Measurements from ENCODE around the gene COX19.
"Not testable (repeated sequence)": the region's sequence is repeated elsewhere in the genome, so short reads cannot be mapped to it uniquely, and the experiment has no call there.

The COX19 gene

GRCh38 chr7:1009747-1010146, 34.4 kb upstream of the COX19 start:
- DNase-seq, result no peak

DNA sequence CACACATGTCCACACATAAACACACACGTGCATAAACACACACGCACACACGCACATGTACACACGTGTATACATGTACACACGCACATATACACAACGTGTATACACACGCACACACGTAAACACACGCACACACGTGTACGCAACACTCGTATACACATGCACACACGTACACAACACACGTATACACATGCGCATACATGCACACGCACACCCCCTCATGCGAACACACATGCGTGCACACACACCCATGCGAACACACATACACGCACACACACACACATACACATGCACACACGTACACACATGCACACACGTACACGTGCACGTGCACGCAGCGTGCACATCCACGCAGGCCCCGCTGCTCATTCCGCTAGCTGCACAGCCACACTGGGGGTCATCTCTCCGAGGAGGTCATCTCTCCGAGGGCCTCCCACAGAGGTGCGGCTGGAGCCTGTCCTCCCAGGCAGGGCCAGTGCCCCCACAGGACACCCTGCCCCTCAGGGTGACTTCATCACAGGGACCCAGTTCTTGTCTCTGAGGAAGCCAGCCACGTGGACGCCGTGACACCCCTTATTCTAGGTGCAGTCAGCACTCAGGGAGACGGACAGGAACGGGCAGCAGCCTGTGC, 33.5 kb upstream of the COX19 start:
- no peak for DNase-seq

DNA sequence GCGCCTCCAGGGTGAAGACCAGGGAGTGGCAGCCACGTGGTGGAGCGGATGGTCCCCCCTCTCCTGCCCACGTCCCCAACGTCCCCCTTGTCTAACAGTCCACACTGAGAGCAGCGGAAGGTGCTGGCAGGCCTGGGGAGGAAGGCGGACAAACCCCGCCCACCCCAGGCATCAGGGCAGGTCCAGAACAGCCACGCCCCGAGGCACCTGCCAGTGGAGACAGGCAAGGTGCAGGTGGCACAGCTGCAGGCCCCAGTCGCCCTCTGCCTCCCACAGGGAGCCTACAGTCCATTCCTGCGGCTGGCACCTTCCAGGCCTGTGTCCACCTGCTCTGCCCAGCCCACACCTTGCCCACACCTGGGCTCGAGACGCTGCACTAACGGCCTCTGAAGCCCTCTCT, 32.6 kb upstream of the COX19 start:
- DNase-seq, result no peak

GRCh38 chr7:1005303-1005702, 30.0 kb upstream of the COX19 start:
- no peak for DNase-seq

DNA sequence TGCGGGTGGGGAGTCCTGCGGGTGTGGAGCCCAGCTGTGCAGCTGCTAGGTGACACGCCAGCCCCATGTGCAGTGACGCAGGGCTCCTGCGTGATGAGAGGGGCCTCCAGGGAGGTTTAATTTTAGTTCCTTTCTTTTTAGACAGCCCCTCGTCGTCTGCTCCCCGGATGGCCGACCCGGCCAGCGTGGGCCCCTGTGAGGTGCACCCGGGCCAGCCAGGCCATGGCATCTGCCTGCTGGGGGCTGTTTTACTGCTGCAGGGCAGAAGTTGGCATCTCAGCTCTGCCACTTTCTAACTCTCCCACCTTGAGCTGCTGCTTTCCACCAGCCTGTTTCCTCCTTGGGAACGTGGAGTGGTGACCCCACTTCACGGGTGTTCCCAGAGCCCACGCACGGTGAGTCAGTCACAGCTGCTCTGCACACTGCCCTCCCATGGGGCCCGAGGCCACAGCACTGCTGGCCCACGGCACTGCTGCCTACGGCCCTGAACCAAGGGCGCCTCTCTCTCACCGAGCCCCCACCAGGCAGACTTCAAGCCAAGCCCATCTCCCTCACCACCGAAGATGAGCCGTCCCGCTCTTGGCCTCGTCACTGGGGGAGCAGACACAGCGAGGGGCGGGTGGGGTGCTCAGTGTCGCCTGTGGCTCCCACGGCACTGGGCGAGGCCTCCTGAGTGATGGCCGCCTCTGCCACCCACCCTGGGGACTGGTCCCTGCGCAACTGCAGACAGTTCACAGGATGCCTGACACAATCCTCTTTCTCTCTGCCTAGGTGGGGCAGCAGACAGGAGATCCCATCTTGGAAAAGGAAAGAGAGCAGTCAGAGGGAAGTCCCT, 28.9 kb upstream of the COX19 start:
- no peak for DNase-seq

- not testable (repeated sequence) for DNase-seq
Measured at GRCh38 chr7:1002445-1002844, 27.1 kb upstream of the COX19 start.

DNA sequence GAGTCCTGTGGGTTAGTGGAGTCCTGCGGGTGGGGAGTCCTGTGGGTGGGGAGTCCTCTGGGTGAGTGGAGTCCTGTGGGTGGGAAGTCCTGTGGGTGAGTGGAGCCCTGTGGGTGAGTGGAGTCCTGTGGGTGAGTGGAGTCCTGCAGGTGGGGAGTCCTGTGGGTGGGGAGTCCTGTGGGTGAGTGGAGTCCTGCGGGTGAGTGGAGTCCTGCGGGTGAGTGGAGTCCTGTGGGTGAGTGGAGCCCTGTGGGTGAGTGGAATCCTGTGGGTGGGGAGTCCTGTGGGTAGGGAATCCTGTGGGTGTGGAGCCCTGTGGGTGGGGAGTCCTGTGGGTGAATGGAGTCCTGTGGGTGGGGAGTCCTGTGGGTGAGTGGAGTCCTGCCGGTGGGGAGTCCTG, 26.7 kb upstream of the COX19 start:
- not testable (repeated sequence) for DNase-seq

DNA sequence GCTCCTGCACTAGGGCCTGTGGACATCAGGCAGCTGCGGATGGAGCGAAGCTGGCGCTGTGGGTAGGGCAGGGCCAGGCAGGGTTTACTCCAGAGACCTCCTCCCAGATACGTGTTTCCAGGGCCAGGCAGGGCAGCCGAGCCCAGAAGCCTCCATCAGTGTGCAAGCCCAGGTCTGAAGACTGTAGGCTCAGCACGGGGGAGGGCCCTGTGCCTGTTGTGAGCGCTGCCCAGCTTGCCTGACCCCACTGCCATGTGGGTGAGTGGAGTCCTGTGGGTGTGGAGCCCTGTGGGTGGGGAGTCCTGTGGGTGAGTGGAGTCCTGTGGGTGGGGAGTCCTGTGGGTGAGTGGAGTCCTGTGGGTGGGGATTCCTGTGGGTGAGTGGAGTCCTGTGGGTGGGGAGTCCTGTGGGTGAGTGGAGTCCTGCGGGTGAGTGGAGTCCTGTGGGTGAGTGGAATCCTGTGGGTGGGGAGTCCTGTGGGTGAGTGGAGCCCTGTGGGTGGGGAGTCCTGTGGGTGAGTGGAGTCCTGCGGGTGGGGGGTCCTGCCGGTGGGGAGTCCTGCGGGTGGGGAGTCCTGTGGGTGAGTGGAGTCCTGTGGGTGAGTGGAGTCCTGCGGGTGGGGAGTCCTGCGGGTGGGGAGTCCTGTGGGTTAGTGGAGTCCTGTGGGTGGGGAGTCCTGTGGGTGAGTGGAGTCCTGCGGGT, 25.9 kb upstream of the COX19 start:
- not testable (repeated sequence) for DNase-seq

- DNase-seq, result no peak
Measured at GRCh38 chr7:999941-1000935, 24.9 kb upstream of the COX19 start.

GRCh38 chr7:999149-999879, 24.0 kb upstream of the COX19 start:
- no peak for DNase-seq

DNA sequence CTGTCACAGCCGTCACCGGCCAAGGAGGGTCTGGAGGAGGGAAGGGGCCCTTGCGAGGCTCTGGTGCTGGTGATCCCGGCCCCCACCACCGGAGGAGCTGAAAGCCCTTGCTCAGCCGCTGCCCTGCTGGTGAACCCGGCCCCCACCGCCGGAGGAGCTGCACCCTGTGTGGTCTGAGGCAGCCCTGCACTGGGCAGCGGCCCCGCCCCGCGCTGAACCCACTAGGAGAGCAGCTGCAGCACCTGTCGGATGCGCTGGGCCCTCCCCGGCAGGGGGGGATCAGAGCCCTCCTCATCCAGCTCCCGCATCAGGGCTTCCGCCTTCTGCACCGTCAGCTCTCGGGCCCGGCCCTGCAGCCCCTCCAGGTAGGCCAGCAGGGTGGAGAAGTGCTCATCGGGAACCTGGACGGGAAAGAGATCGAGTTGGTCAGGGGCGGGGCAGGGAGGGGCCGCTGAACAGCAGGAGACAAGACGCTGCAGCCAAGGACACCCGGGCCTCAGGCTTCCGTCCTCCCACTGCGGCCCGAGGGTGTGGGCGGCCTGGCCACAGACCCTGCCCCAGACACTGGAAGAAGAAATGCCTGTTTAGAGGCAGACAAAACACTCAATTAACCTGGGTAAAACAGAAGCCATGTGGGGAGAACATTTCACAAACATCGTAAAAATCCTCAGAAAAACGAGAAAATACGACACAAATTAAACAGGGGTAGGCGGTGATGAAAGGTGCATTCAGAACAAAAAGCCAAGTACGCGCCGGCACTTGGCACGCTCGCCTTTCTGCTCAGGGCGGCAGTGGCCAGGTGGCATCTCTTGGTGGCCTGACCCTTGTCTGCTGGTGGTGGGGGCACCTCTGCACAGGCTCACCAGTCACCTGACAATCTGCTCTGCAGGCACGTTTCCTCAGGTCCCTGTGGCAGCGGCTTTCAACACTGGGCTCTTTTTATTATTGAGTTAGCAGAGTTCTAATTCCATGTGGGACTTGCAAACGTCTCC, 22.4 kb upstream of the COX19 start:
- DNase-seq, result peak; percentile 49

DNA sequence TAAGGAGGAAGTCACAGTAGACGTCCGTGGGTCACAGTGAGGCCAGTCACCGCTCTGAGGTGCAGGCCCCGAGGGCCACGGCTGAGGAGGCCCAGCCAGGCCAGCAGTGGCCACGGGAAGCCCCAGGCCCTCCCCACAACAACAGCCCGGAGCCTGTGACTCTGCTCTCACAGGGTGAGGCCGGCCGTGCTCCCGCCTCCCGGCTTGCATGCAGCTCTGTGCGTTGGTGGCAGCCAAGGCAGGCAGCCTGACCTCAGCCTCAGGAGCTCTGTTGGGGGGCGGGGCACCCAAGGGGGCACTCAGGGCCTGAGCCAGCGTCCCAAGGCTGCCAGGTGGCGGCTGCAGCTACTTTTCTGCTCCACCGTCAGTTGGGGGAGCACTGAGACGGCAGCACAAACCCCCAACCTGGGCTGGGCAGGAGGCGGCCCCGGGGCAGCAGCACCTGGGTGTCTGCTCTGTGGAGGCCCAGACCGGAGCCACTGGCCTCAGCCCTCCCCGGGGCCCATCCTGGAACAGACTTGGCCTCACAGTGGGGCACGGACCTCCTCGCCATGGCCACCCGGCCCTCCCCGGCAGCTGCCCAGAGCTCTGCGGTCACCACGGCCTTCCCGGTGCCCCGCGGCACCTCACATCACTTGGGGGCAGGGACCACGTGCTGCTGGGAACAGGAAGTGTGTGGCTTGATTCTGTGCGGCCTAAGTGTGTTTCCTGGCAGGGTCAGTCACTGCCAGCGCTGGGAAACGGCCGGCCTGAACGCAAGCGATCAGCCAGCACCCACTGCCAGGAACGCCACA, 20.9 kb upstream of the COX19 start:
- DNase-seq, result no peak

- no peak for DNase-seq
Measured at GRCh38 chr7:995571-995970, 20.2 kb upstream of the COX19 start.

DNA sequence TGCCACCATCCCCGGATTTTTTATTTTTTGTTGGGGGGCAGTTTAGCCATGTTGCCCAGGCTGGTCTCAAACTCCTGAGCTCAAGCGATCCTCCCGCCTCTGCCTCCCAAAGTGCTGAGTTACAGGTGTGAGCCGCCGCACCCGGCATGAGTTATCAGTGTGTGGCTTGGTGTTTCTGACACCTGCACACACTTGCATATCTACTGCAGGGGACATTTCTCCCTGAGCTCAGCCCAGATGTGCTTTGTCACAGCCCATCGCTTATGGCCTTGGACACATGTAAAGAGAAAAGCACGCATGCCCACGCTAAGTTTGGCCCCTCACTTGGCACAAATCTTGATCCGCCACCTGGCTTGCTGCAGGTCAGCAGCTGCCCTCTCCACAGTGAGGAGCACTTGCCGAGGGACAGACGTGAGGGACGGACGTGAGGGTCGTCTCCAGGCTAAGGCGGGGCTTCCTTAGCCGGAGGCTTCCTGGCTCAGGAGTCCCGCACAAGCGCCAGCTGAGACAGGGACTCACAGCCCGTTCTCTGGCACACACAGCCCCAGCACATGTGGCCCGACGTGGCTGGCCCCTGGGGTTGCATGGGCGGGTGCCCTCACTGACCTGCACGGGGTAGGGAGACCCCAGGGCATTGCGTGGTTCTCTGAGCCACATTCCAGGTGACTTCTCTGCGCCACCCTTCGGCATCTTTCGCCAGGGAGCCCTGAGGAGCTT, 19.4 kb upstream of the COX19 start:
- DNase-seq, result no peak

GRCh38 chr7:992709-993607, 17.6 kb upstream of the COX19 start:
- DNase-seq, result peak; percentile 65

DNA sequence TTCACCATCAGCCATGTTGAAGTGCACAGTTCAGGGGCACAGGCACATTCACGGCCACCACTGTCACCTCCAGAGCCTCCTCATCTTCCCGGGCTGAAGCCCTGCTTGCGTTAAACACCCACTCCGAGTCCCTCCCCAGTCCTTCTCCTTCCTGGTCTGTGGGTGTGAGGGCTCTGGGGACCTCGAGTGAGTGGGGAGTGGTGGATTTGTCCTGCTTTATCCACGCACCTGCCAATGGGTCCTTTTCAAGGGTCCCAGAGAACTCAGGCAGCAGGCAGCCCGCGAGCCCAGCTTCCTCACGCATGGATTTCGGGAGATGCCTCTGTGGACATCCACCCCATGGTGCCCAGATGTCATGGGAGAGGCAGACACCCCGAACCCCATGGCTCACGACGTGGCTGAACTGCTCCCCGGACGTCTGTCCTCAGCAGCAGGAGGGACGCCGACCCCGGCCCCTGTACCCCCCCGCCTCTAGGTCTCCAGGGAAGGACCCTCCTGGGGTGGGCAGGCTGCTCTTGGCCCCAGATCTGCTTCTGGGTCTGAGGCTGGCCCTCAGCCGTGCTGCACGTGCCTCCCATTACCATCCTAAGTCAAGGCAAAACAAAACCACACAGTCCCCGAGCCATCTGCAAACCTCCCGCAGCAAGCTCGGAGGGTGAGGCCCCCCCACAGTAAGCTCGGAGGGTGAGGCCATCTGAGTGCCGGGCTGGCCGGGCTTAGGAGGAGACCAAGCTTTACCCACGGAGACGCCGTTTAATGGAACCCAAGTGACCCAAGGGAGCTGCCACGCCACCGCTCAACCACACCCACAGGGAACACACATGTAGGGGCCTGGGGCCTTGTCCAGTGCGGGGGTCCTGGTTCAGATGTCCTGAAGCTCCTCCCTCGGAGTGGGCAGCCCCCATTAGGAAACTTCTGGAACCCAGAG, 16.6 kb upstream of the COX19 start:
- no peak for DNase-seq

All from NCI-H1417 treated with DMSO at 0.1 percent for 48 hours (cell line).